HG03175 (cell line): ENCODE data around the gene TRPV3.
A peak's percentile ranks its signal among the peaks of the same experiment; 100 is the strongest.
"Not testable (repeated sequence)": the region's sequence is repeated elsewhere in the genome, so short reads cannot be mapped to it uniquely, and the experiment has no call there.

Experiments used
- ATAC-seq: cut with Tn5 transposase; IDR thresholded peaks from one replicate; pipeline ENCODE4 v1.9.1; 2021; ENCODE audit warnings: mild to moderate bottlenecking, moderate library complexity; ENCODE audit not compliant: unreplicated experiment

Gene TRPV3

GRCh38 chr17:3557768-3558583, at the start of gene TRPV3:
TSS of gene TRPV3 (minus strand) at chr17:3557812. CDS start at chr17:3554850, 2,962 bp downstream.
- peak; percentile 8 for ATAC-seq

GRCh38 chr17:3603870-3604259, 46.3 kb upstream of the TRPV3 start:
- ATAC-seq: no peak

- no peak for ATAC-seq
These were observed 45.7 kb upstream of the TRPV3 start for GRCh38 chr17:3603119-3603869.

- ATAC-seq: no peak
These were observed 44.9 kb upstream of the TRPV3 start for GRCh38 chr17:3602499-3602898.

- no peak for ATAC-seq
These were observed 43.1 kb upstream of the TRPV3 start for GRCh38 chr17:3600529-3601205.

GRCh38 chr17:3598078-3598477, 40.5 kb upstream of the TRPV3 start:
- ATAC-seq: no peak

GRCh38 chr17:3596804-3597464, 39.3 kb upstream of the TRPV3 start:
- no peak for ATAC-seq

GRCh38 chr17:3594976-3595375, 37.4 kb upstream of the TRPV3 start:
- ATAC-seq: no peak

- no peak for ATAC-seq
These were observed 36.6 kb upstream of the TRPV3 start for GRCh38 chr17:3594051-3594800.

GRCh38 chr17:3593384-3593783, 35.8 kb upstream of the TRPV3 start:
- no peak for ATAC-seq

GRCh38 chr17:3592216-3592860, 34.7 kb upstream of the TRPV3 start:
- no peak for ATAC-seq

GRCh38 chr17:3590768-3591167, 33.2 kb upstream of the TRPV3 start:
- no peak for ATAC-seq

- no peak for ATAC-seq
These were observed 32.6 kb upstream of the TRPV3 start for GRCh38 chr17:3590231-3590630.

GRCh38 chr17:3589784-3590183, 32.2 kb upstream of the TRPV3 start:
- ATAC-seq: no peak

- ATAC-seq: no peak
These were observed 28.2 kb upstream of the TRPV3 start for GRCh38 chr17:3585826-3586225.

GRCh38 chr17:3583456-3583855, 25.8 kb upstream of the TRPV3 start:
- no peak for ATAC-seq

GRCh38 chr17:3582915-3583314, 25.3 kb upstream of the TRPV3 start:
- ATAC-seq: no peak

GRCh38 chr17:3578667-3579066, 21.1 kb upstream of the TRPV3 start:
- not testable (repeated sequence) for ATAC-seq

GRCh38 chr17:3576970-3577369, 19.4 kb upstream of the TRPV3 start:
- no peak for ATAC-seq

- no peak for ATAC-seq
These were observed 17.9 kb upstream of the TRPV3 start for GRCh38 chr17:3575511-3575910.
